ENCODE data around the gene KRTAP3-3.

GRCh38 chr17:40993084-40993483 is 880 bp downstream of the KRTAP3-3 start:
- TF ChIP-seq CTCF (conservative IDR thresholded peaks at IDR 0.05; ENCODE audit: low read depth in 2 of 2) (no peak), REST (IDR thresholded peaks at IDR 0.05; ENCODE audit: unreplicated experiment) (no peak), STAT1 (IDR thresholded peaks at IDR 0.05; ENCODE audit: unreplicated experiment) (no peak), EZH2 (IDR thresholded peaks at IDR 0.05; ENCODE audit: low read depth, unreplicated experiment) (no peak), POLR2AphosphoS5 (IDR thresholded peaks at IDR 0.05; ENCODE audit: low read depth) (no peak), CREB1 (CRISPR knock-in tag; IDR thresholded peaks at IDR 0.05; ENCODE audit: low read depth) (no peak)
